GM12878 (cell line): ENCODE measurements around the gene MAIP1.

ENCODE experiments used
- CEBPB ChIP-seq, 2 experiments: fragments of 150-350 bp in 1 of 2; IDR thresholded peaks; 2 replicates each; pipeline ENCODE4 v1.6.1; 2012 to 2014; ENCODE audit warnings: low read depth in 2 of 2, low read length in 2 of 2, borderline replicate concordance in 1 of 2, inconsistent platforms in 1 of 2
- DPF2 ChIP-seq: fragments of 450-650 bp; IDR thresholded peaks from 2 replicates; pipeline ENCODE4 v1.6.1; 2017; ENCODE audit warnings: mild to moderate bottlenecking
- EP300 ChIP-seq, 2 experiments: fragments of 150-350 bp in 1 of 2; IDR thresholded peaks; 2 replicates each; pipeline ENCODE4 v1.6.1; 2011 to 2012; ENCODE audit warnings: low read depth in 2 of 2, low read length in 2 of 2, borderline replicate concordance in 1 of 2, improper control_type of control experiment in 1 of 2, inconsistent platforms in 1 of 2; ENCODE audit not compliant: control insufficient read depth in 1 of 2
- EZH2 ChIP-seq: IDR thresholded peaks from 2 replicates; pipeline ENCODE4 v1.6.1; 2012; ENCODE audit warnings: low read depth, mild to moderate bottlenecking, control low read depth, inconsistent platforms, low read length, borderline replicate concordance; ENCODE audit not compliant: control insufficient read depth
- LARP7 ChIP-seq: fragments of 450-650 bp; IDR thresholded peaks from 2 replicates; pipeline ENCODE4 v1.6.1; 2017; ENCODE audit warnings: mild to moderate bottlenecking
- MTA3 ChIP-seq: IDR thresholded peaks from 2 replicates; pipeline ENCODE4 v1.6.1; 2012; ENCODE audit warnings: low read length, inconsistent platforms, borderline replicate concordance
- MYC ChIP-seq: IDR thresholded peaks from 2 replicates; pipeline ENCODE4 v1.6.1; 2011; ENCODE audit warnings: mild to moderate bottlenecking, low read length, moderate library complexity, inconsistent platforms; ENCODE audit not compliant: insufficient read depth, insufficient replicate concordance, insufficient read length, severe bottlenecking
- NFYB ChIP-seq: IDR thresholded peaks from 2 replicates; pipeline ENCODE4 v1.6.1; 2011; ENCODE audit warnings: low read depth, mild to moderate bottlenecking, low read length, improper control_type of control experiment, moderate library complexity; ENCODE audit not compliant: insufficient read depth
- PML ChIP-seq: IDR thresholded peaks from 2 replicates; pipeline ENCODE4 v1.6.1; 2012; ENCODE audit warnings: low read length, inconsistent platforms
- POLR2A ChIP-seq: IDR thresholded peaks from 2 replicates; pipeline ENCODE4 v1.6.1; 2011; ENCODE audit warnings: low read depth, mild to moderate bottlenecking, low read length
- TCF7 ChIP-seq: IDR thresholded peaks from 2 replicates; pipeline ENCODE4 v1.6.1; 2014; ENCODE audit warnings: antibody characterized with exemption, borderline replicate concordance
- ZNF217 ChIP-seq: fragments of 450-650 bp; IDR thresholded peaks from 2 replicates; pipeline ENCODE4 v1.6.1; 2017; ENCODE audit warnings: antibody characterized with exemption, mild to moderate bottlenecking
- ZZZ3 ChIP-seq: IDR thresholded peaks from 2 replicates; pipeline ENCODE4 v1.6.1; 2011; ENCODE audit warnings: low read depth; ENCODE audit not compliant: control insufficient read depth, insufficient read length
- TF ChIP-seq, protein P1 (sequence below), 3 experiments: IDR thresholded peaks in 2 of 3; conservative IDR thresholded peaks in 1 of 3; 2 replicates each; pipeline ENCODE4 v1.5.1; 2011; ENCODE audit warnings: low read depth in 3 of 3, low read length in 3 of 3, mild to moderate bottlenecking in 3 of 3, control low read depth in 2 of 3, moderate library complexity in 2 of 3, inconsistent platforms in 1 of 3, mixed read lengths in 1 of 3; ENCODE audit not compliant: control insufficient read depth in 2 of 3, insufficient read depth in 1 of 3; ENCODE audit errors: extremely low read depth in 1 of 3

DNA sequence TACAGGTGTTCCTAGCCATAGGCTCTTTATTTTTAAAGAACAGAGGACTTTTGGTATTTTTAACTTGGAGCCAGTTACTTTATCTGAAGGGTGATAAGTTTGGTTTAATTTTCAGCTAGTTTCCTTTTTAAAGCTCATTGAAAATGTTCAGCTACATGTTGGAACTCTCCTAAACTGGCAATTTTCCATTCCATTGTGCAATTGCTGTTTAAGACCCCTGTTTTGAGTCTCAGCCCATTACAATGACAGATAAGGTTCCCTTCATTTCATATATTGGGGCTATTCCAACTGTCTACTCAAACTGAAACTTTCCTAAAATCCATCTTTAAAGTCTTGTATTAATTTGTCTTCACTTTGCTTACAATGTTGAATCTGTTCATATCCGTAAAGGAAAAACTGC, 11.6 kb downstream of the MAIP1 start:
- TF ChIP-seq TCF7 (no peak), MTA3 (no peak), POLR2A (no peak), MYC (no peak), PML (no peak), EP300 (IDR thresholded peaks at IDR 0.05; ENCODE audit: borderline replicate concordance in 1 of 2, control insufficient read depth in 1 of 2, low read depth in 2 of 2, low read length in 2 of 2) (no peak), CEBPB (IDR thresholded peaks at IDR 0.05; ENCODE audit: borderline replicate concordance in 1 of 2, low read depth in 2 of 2, low read length in 2 of 2) (no peak), LARP7 (no peak), NFYB (no peak), ZZZ3 (no peak), DPF2 (no peak), EZH2 (no peak), ZNF217 (no peak)
- TF ChIP-seq, protein P1, sequence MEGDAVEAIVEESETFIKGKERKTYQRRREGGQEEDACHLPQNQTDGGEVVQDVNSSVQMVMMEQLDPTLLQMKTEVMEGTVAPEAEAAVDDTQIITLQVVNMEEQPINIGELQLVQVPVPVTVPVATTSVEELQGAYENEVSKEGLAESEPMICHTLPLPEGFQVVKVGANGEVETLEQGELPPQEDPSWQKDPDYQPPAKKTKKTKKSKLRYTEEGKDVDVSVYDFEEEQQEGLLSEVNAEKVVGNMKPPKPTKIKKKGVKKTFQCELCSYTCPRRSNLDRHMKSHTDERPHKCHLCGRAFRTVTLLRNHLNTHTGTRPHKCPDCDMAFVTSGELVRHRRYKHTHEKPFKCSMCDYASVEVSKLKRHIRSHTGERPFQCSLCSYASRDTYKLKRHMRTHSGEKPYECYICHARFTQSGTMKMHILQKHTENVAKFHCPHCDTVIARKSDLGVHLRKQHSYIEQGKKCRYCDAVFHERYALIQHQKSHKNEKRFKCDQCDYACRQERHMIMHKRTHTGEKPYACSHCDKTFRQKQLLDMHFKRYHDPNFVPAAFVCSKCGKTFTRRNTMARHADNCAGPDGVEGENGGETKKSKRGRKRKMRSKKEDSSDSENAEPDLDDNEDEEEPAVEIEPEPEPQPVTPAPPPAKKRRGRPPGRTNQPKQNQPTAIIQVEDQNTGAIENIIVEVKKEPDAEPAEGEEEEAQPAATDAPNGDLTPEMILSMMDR (IDR thresholded peaks at IDR 0.05 in 2 of 3, conservative IDR thresholded peaks at IDR 0.05 in 1 of 3; ENCODE audit: control insufficient read depth in 2 of 3, extremely low read depth in 1 of 3, insufficient read depth in 1 of 3, low read depth in 3 of 3, low read length in 3 of 3): no peak
